Liver (tissue), 9 donors: ENCODE results near the gene TMEM141. TPM values are rescaled to one million over a fixed set of nuclear protein-coding genes. Genes with fewer than 3 reads are reported as not detected.

Experiments
- DNase-seq: peaks from one replicate; pipeline ENCODE4 v3.0.0-alpha.2; 2017; ENCODE audit warnings: low spot score
- H3K27ac ChIP-seq, 2 donors: one replicate each; pipeline ENCODE4 v1.7.0; 2013; ENCODE audit warnings: inconsistent platforms in 2 of 2, low read length in 2 of 2, control low read depth in 1 of 2, low read depth in 1 of 2, mild to moderate bottlenecking in 1 of 2
- H3K27me3 ChIP-seq, 4 donors: one replicate each; pipeline versions ENCODE4 v1.6.1 to v1.7.0; 2013; ENCODE audit warnings: low read length in 3 of 4, inconsistent platforms in 1 of 4, mild to moderate bottlenecking in 1 of 4, moderate library complexity in 1 of 4; ENCODE audit not compliant: control insufficient read depth in 4 of 4, insufficient read depth in 4 of 4
- H3K36me3 ChIP-seq, 4 donors: one replicate each; pipeline versions ENCODE4 v1.6.1 to v1.7.0; 2013; ENCODE audit warnings: low read length in 3 of 4, mild to moderate bottlenecking in 3 of 4, low read depth in 1 of 4, moderate library complexity in 1 of 4; ENCODE audit not compliant: control insufficient read depth in 4 of 4, insufficient read depth in 3 of 4
- H3K4me1 ChIP-seq, 4 donors: one replicate each; pipeline versions ENCODE4 v1.6.1 to v1.7.0; 2013; ENCODE audit warnings: low read length in 3 of 4, mild to moderate bottlenecking in 3 of 4, moderate library complexity in 1 of 4; ENCODE audit not compliant: control insufficient read depth in 4 of 4, insufficient read depth in 4 of 4
- H3K4me3 ChIP-seq, 3 donors: one replicate each; pipeline versions ENCODE4 v1.6.1 to v1.7.0; 2013; ENCODE audit warnings: low read length in 3 of 3, control low read depth in 1 of 3, low read depth in 1 of 3, mild to moderate bottlenecking in 1 of 3
- H3K9ac ChIP-seq, 2 donors: one replicate each; pipeline ENCODE4 v1.7.0; 2013; ENCODE audit warnings: low read length in 2 of 2, mild to moderate bottlenecking in 2 of 2, moderate library complexity in 2 of 2, control low read depth in 1 of 2, low read depth in 1 of 2
- H3K9me3 ChIP-seq, 4 donors: one replicate each; pipeline versions ENCODE4 v1.6.1 to v1.7.0; 2013; ENCODE audit warnings: low read length in 3 of 4; ENCODE audit not compliant: control insufficient read depth in 4 of 4
- EGR1 ChIP-seq, 2 donors: IDR thresholded peaks; 2 replicates each; pipeline ENCODE4 v1.6.1; 2016 to 2018; ENCODE audit warnings: antibody characterized with exemption in 2 of 2, low read depth in 2 of 2
- FOXA1 ChIP-seq: IDR thresholded peaks from 2 replicates; pipeline ENCODE4 v1.6.1; 2016; ENCODE audit warnings: antibody characterized with exemption
- FOXA2 ChIP-seq: IDR thresholded peaks from 2 replicates; pipeline ENCODE4 v1.6.1; 2016; ENCODE audit warnings: antibody characterized with exemption
- GABPA ChIP-seq, 2 donors: IDR thresholded peaks in 1 of 2; conservative IDR thresholded peaks in 1 of 2; 2 replicates each; pipeline ENCODE4 v1.6.1; 2016; ENCODE audit warnings: antibody characterized with exemption in 2 of 2, mild to moderate bottlenecking in 1 of 2, moderate library complexity in 1 of 2
- HNF4A ChIP-seq, 2 donors: conservative IDR thresholded peaks; 2 replicates each; pipeline ENCODE4 v1.6.1; 2016; ENCODE audit warnings: antibody characterized with exemption in 2 of 2, mild to moderate bottlenecking in 2 of 2
- HNF4G ChIP-seq: IDR thresholded peaks from 2 replicates; pipeline ENCODE4 v1.6.1; 2016; ENCODE audit warnings: antibody characterized with exemption
- JUND ChIP-seq, 2 donors: IDR thresholded peaks; 2 replicates each; pipeline ENCODE4 v1.6.1; 2016; ENCODE audit warnings: antibody characterized with exemption in 2 of 2
- NR2F2 ChIP-seq: IDR thresholded peaks from 2 replicates; pipeline ENCODE4 v1.6.1; 2016; ENCODE audit warnings: antibody characterized with exemption
- RAD21 ChIP-seq, 2 donors: IDR thresholded peaks; 2 replicates each; pipeline ENCODE4 v1.6.1; 2016; ENCODE audit warnings: antibody characterized with exemption in 2 of 2, mild to moderate bottlenecking in 2 of 2
- RXRA ChIP-seq, 2 donors: IDR thresholded peaks; 2 replicates each; pipeline ENCODE4 v1.6.1; 2017 to 2018; ENCODE audit warnings: antibody characterized with exemption in 2 of 2, mild to moderate bottlenecking in 1 of 2
- SP1 ChIP-seq: IDR thresholded peaks from 2 replicates; pipeline ENCODE4 v1.6.1; 2018; ENCODE audit warnings: antibody characterized with exemption, mild to moderate bottlenecking
- TAF1 ChIP-seq: conservative IDR thresholded peaks from 2 replicates; pipeline ENCODE4 v1.6.1; 2016; ENCODE audit warnings: antibody characterized with exemption, mild to moderate bottlenecking
- YY1 ChIP-seq: IDR thresholded peaks from 2 replicates; pipeline ENCODE4 v1.6.1; 2016; ENCODE audit warnings: antibody characterized with exemption, mild to moderate bottlenecking
- WGBS: extraction: QIAGEN DNeasy Blood & Tissue Kit; methylation state at CpG from one replicate; pipeline ENCODE4 v1.1.7; 2013; 5-methylcytosine and 5-hydroxymethylcytosine counted together
- polyA plus RNA-seq, 2 donors: library from polyadenylated mRNA; stranded (reverse) in 1 of 2; unstranded in 1 of 2; fragments of 200-250 nt in 1 of 2; fragments of >200 nt in 1 of 2; fragmentation: Nextera tagmentation in 1 of 2; extraction: Ambion mirVana in 1 of 2; gene quantifications; one replicate each; pipeline versions ENCODE4 v1.2.1 to v1.2.3, GENCODE V29; 2013 to 2015
- total RNA-seq, 2 donors: library from RNA; depleted of rRNA; stranded (reverse); fragments of >200 nt; gene quantifications; one replicate each; pipeline ENCODE4 v1.2.3, GENCODE V29; 2014
- TF ChIP-seq, protein P1 (sequence below): IDR thresholded peaks from 2 replicates; pipeline ENCODE4 v1.6.1; 2016; ENCODE audit warnings: antibody characterized with exemption
- TF ChIP-seq, protein P2 (sequence below): IDR thresholded peaks from 2 replicates; pipeline ENCODE4 v1.6.1; 2016; ENCODE audit warnings: antibody characterized with exemption
- TF ChIP-seq, protein P3 (sequence below): IDR thresholded peaks from 2 replicates; pipeline ENCODE4 v1.6.1; 2016; ENCODE audit warnings: antibody characterized with exemption
- TF ChIP-seq, protein P4 (sequence below): IDR thresholded peaks from 2 replicates; pipeline ENCODE4 v1.6.1; 2016; ENCODE audit warnings: antibody characterized with exemption, mild to moderate bottlenecking
- TF ChIP-seq, protein P5 (sequence below): fragments of 150-350 bp; IDR thresholded peaks from 2 replicates; pipeline ENCODE4 v1.5.1; 2017; ENCODE audit warnings: improper control_type of control experiment, low read depth, low read length; ENCODE audit not compliant: missing input control
- donor health status: healthy.
- donor health status: healthy.
- donor health status: healthy.
- donor health status: healthy.
- donor health status: healthy.

Gene TMEM141
- total and polyA plus RNA-seq, 4 donors, result 32.2 to 74.7 (median 66.2) TPM

DNA sequence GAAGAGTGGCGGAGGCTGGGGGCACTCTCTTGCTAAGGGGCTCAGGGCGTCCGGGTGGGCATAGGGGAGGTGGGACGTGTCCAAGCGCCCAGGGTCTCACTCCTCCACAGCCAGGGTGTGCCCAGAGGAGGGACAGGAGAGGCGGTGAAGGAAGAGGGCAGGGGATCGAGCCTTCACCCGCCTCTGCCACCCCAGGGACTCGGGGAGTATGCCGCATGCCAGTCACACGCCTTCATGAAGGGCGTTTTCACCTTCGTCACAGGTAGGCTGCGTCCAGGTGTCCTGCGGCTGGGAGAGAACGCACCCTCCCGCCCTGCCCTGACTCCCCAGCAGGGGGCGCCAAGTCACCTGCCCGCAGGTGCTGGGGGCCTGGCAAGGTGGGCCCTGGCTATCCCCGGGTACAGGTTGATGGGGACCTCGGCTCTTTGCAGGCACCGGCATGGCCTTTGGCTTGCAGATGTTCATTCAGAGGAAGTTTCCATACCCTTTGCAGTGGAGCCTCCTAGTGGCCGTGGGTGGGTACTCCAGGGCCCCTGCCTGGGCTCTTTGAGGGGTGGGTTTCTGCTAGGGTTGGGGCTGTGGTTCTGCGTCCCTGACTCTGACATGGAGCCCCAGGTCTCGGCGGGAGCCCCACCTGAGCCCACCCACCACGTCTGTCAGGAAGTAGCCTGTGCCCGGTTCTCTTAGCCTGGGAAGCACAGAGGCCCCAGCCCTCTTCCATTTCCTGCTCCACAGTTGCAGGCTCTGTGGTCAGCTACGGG, 552 bp downstream of the TMEM141 start:
- 7% methylated on average over 29 of the region's 29 CpGs for whole genome bisulfite sequencing
- peak overlapping the region; percentile 67 to 78 (median 75) for H3K4me3 ChIP-seq
- H3K4me1 ChIP-seq, result peaks cover 6 to 54% (median 44%) of the 10 kb centered on the region in 4 donors
- peak; percentile 75 for DNase-seq
- H3K36me3 ChIP-seq, result peaks cover 0 to 2% (median under 1%) of the 10 kb centered on the region in 4 donors
- peak overlapping the region; percentile 60 to 67 for H3K9ac ChIP-seq
- H3K27ac ChIP-seq, result peak overlapping the region; percentile 91 to 92
- H3K9me3 ChIP-seq, result no peaks in the 10 kb centered on the region
- TF ChIP-seq RAD21 (IDR thresholded peaks at IDR 0.05) (peak; percentile 72 to 76), JUND (IDR thresholded peaks at IDR 0.05) (no peak), HNF4A (conservative IDR thresholded peaks at IDR 0.05) (no peak), RXRA (IDR thresholded peaks at IDR 0.05) (no peak), SP1 (no peak), YY1 (no peak), NR2F2 (no peak), EGR1 (IDR thresholded peaks at IDR 0.05; ENCODE audit: low read depth in 2 of 2) (no peak), TAF1 (no peak), FOXA2 (no peak), FOXA1 (no peak), GABPA (IDR thresholded peaks at IDR 0.05 in 1 of 2, conservative IDR thresholded peaks at IDR 0.05 in 1 of 2) (no peak), HNF4G (no peak)
- TF ChIP-seq, protein P1, sequence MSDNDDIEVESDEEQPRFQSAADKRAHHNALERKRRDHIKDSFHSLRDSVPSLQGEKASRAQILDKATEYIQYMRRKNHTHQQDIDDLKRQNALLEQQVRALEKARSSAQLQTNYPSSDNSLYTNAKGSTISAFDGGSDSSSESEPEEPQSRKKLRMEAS, result no peak
- TF ChIP-seq, protein P2, sequence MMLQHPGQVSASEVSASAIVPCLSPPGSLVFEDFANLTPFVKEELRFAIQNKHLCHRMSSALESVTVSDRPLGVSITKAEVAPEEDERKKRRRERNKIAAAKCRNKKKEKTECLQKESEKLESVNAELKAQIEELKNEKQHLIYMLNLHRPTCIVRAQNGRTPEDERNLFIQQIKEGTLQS, result no peak
- TF ChIP-seq, protein P3, sequence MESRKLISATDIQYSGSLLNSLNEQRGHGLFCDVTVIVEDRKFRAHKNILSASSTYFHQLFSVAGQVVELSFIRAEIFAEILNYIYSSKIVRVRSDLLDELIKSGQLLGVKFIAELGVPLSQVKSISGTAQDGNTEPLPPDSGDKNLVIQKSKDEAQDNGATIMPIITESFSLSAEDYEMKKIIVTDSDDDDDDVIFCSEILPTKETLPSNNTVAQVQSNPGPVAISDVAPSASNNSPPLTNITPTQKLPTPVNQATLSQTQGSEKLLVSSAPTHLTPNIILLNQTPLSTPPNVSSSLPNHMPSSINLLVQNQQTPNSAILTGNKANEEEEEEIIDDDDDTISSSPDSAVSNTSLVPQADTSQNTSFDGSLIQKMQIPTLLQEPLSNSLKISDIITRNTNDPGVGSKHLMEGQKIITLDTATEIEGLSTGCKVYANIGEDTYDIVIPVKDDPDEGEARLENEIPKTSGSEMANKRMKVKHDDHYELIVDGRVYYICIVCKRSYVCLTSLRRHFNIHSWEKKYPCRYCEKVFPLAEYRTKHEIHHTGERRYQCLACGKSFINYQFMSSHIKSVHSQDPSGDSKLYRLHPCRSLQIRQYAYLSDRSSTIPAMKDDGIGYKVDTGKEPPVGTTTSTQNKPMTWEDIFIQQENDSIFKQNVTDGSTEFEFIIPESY, result no peak
- TF ChIP-seq, protein P4, sequence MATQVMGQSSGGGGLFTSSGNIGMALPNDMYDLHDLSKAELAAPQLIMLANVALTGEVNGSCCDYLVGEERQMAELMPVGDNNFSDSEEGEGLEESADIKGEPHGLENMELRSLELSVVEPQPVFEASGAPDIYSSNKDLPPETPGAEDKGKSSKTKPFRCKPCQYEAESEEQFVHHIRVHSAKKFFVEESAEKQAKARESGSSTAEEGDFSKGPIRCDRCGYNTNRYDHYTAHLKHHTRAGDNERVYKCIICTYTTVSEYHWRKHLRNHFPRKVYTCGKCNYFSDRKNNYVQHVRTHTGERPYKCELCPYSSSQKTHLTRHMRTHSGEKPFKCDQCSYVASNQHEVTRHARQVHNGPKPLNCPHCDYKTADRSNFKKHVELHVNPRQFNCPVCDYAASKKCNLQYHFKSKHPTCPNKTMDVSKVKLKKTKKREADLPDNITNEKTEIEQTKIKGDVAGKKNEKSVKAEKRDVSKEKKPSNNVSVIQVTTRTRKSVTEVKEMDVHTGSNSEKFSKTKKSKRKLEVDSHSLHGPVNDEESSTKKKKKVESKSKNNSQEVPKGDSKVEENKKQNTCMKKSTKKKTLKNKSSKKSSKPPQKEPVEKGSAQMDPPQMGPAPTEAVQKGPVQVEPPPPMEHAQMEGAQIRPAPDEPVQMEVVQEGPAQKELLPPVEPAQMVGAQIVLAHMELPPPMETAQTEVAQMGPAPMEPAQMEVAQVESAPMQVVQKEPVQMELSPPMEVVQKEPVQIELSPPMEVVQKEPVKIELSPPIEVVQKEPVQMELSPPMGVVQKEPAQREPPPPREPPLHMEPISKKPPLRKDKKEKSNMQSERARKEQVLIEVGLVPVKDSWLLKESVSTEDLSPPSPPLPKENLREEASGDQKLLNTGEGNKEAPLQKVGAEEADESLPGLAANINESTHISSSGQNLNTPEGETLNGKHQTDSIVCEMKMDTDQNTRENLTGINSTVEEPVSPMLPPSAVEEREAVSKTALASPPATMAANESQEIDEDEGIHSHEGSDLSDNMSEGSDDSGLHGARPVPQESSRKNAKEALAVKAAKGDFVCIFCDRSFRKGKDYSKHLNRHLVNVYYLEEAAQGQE, result peak; percentile 13
- TF ChIP-seq, protein P5, sequence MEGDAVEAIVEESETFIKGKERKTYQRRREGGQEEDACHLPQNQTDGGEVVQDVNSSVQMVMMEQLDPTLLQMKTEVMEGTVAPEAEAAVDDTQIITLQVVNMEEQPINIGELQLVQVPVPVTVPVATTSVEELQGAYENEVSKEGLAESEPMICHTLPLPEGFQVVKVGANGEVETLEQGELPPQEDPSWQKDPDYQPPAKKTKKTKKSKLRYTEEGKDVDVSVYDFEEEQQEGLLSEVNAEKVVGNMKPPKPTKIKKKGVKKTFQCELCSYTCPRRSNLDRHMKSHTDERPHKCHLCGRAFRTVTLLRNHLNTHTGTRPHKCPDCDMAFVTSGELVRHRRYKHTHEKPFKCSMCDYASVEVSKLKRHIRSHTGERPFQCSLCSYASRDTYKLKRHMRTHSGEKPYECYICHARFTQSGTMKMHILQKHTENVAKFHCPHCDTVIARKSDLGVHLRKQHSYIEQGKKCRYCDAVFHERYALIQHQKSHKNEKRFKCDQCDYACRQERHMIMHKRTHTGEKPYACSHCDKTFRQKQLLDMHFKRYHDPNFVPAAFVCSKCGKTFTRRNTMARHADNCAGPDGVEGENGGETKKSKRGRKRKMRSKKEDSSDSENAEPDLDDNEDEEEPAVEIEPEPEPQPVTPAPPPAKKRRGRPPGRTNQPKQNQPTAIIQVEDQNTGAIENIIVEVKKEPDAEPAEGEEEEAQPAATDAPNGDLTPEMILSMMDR, result peak; percentile 75
- no peaks in the 10 kb centered on the region for H3K27me3 ChIP-seq
